ENCODE data around the gene NAPA.

NAPA gene

GRCh38 chr19:47521473-47522180 is 6.8 kb upstream of the NAPA start:
- DNase-seq = no peak

GRCh38 chr19:47520839-47521238 is 6.0 kb upstream of the NAPA start:
- no peak for DNase-seq

GRCh38 chr19:47520343-47520806 is 5.5 kb upstream of the NAPA start:
- no peak for DNase-seq

GRCh38 chr19:47518854-47519253 is 4.0 kb upstream of the NAPA start:
- no peak for DNase-seq

- no peak for DNase-seq
These were observed 3.3 kb upstream of the NAPA start for GRCh38 chr19:47518139-47518538.

GRCh38 chr19:47514151-47514868 is 553 bp downstream of the NAPA start:
- no peak for DNase-seq

- DNase-seq = no peak
These were observed 1.9 kb downstream of the NAPA start for GRCh38 chr19:47512948-47513319.

GRCh38 chr19:47512183-47512947 is 2.5 kb downstream of the NAPA start:
- no peak for DNase-seq

GRCh38 chr19:47511681-47512080 is 3.2 kb downstream of the NAPA start:
- DNase-seq = no peak

- no peak for DNase-seq
These were observed 3.7 kb downstream of the NAPA start for GRCh38 chr19:47511128-47511517.

- DNase-seq = no peak
These were observed 4.2 kb downstream of the NAPA start for GRCh38 chr19:47510516-47511127.

GRCh38 chr19:47509973-47510372 is 4.9 kb downstream of the NAPA start:
- no peak for DNase-seq

GRCh38 chr19:47509170-47509847 is 5.6 kb downstream of the NAPA start:
- no peak for DNase-seq

GRCh38 chr19:47508721-47509120 is 6.1 kb downstream of the NAPA start:
- DNase-seq = no peak

GRCh38 chr19:47507924-47508553 is 6.8 kb downstream of the NAPA start:
- DNase-seq = no peak

GRCh38 chr19:47507012-47507411 is 7.9 kb downstream of the NAPA start:
- DNase-seq = no peak

- no peak for DNase-seq
These were observed 8.4 kb downstream of the NAPA start for GRCh38 chr19:47506459-47506858.

GRCh38 chr19:47505506-47505905 is 9.4 kb downstream of the NAPA start:
- DNase-seq = no peak

- DNase-seq = no peak
These were observed 11.1 kb downstream of the NAPA start for GRCh38 chr19:47503826-47504150.

- no peak for DNase-seq
These were observed 11.6 kb downstream of the NAPA start for GRCh38 chr19:47503130-47503825.
